IMR-90 (cell line): ENCODE results near the gene AGPS. TPM values are rescaled to one million over a fixed set of nuclear protein-coding genes. Genes with fewer than 3 reads are reported as not detected.

Experiments
- ATAC-seq: fragments of 200-7000 bp; cut with Tn5 transposase; 2 replicates; pipeline ENCODE4 v1.9.1; 2020; ENCODE audit warnings: low read depth, mild to moderate bottlenecking, moderate library complexity
- BruUV-seq: library from RNA; stranded (reverse); fragments of 400-500 nt; replicated peaks from 2 replicates; lab custom pipeline; 2021; lab: Mats Ljungman, UMichigan
- CTCF ChIA-PET: fragments of 300-600 bp; formaldehyde crosslinking; extraction: SDS; loops from one replicate; lab custom pipeline; 2021; ENCODE audit warnings: antibody characterized with exemption; lab: Yijun Ruan, JAX
- POLR2A ChIA-PET: fragments of 300-600 bp; sonication (Branson Sonifier 250); formaldehyde crosslinking; loops from one replicate; lab custom pipeline; 2022; ENCODE audit warnings: antibody characterized with exemption; ENCODE audit not compliant: unreplicated experiment; lab: Charles Lee
- DNase-seq: peaks from one replicate; pipeline ENCODE4 v3.0.0; 2013
- H2AFZ ChIP-seq: replicated peaks from 2 replicates; pipeline ENCODE3; 2013; ENCODE audit warnings: low read length, mild to moderate bottlenecking; ENCODE audit not compliant: poor library complexity
- H2AK5ac ChIP-seq: 2 replicates; pipeline ENCODE4 v1.6.1; 2013; ENCODE audit warnings: low read depth, low read length, inconsistent platforms
- H2AK9ac ChIP-seq: replicated peaks from 2 replicates; pipeline ENCODE3; 2013; ENCODE audit warnings: mild to moderate bottlenecking, low read depth, low read length, moderate library complexity; ENCODE audit not compliant: poor library complexity
- H2BK120ac ChIP-seq: 2 replicates; pipeline ENCODE4 v1.6.1; 2013; ENCODE audit warnings: low read depth, low read length, inconsistent platforms
- H2BK15ac ChIP-seq: 3 replicates; pipeline ENCODE4 v1.6.1; 2013; ENCODE audit warnings: low read depth, low read length, inconsistent platforms
- H2BK20ac ChIP-seq: 2 replicates; pipeline ENCODE4 v1.6.1; 2013; ENCODE audit warnings: low read depth, mild to moderate bottlenecking, inconsistent platforms, low read length, moderate library complexity
- H2BK5ac ChIP-seq: 2 replicates; pipeline ENCODE4 v1.6.1; 2013; ENCODE audit warnings: mild to moderate bottlenecking, low read depth, low read length, inconsistent platforms; ENCODE audit not compliant: poor library complexity, severe bottlenecking
- H3K14ac ChIP-seq: replicated peaks from 2 replicates; pipeline ENCODE4 v1.6.1; 2013; ENCODE audit warnings: low read depth, low read length, inconsistent platforms
- H3K18ac ChIP-seq: 2 replicates; pipeline ENCODE4 v1.6.1; 2013; ENCODE audit warnings: low read depth, low read length, control low read depth
- H3K23ac ChIP-seq: 2 replicates; pipeline ENCODE4 v1.6.1; 2013; ENCODE audit warnings: low read depth, low read length, inconsistent platforms
- H3K27ac ChIP-seq: 2 replicates; pipeline ENCODE4 v1.5.1; 2013; ENCODE audit warnings: mild to moderate bottlenecking, control low read depth, low read length; ENCODE audit not compliant: insufficient read depth
- H3K27me3 ChIP-seq: 2 replicates; pipeline ENCODE4 v1.6.1; 2013; ENCODE audit warnings: low read length; ENCODE audit not compliant: control insufficient read depth, insufficient read depth
- H3K36me3 ChIP-seq: 2 replicates; pipeline ENCODE4 v1.6.1; 2013; ENCODE audit warnings: low read length, mixed read lengths; ENCODE audit not compliant: control insufficient read depth, insufficient read depth
- H3K4ac ChIP-seq: 2 replicates; pipeline ENCODE4 v1.6.1; 2013; ENCODE audit warnings: low read depth, low read length, inconsistent platforms
- H3K4me1 ChIP-seq: 2 replicates; pipeline ENCODE4 v1.6.1; 2013; ENCODE audit warnings: low read length, mixed read lengths; ENCODE audit not compliant: control insufficient read depth, insufficient read depth
- H3K4me2 ChIP-seq: 2 replicates; pipeline ENCODE4 v1.6.1; 2013; ENCODE audit warnings: low read depth, mild to moderate bottlenecking, control low read depth, low read length, moderate library complexity
- H3K4me3 ChIP-seq: 2 replicates; pipeline ENCODE4 v1.5.1; 2013; ENCODE audit warnings: low read depth, mild to moderate bottlenecking, control low read depth, low read length, moderate library complexity; ENCODE audit not compliant: insufficient read depth
- H3K56ac ChIP-seq: 2 replicates; pipeline ENCODE4 v1.6.1; 2013; ENCODE audit warnings: low read length, inconsistent platforms; ENCODE audit not compliant: insufficient read depth; ENCODE audit errors: extremely low read depth
- H3K79me1 ChIP-seq, 2 experiments: 2 replicates each; pipeline ENCODE4 v1.6.1; 2013; ENCODE audit warnings: low read length in 2 of 2, inconsistent platforms in 1 of 2, low read depth in 1 of 2
- H3K9ac ChIP-seq: 2 replicates; pipeline ENCODE4 v1.6.1; 2013; ENCODE audit warnings: low read depth, low read length, control low read depth
- H3K9me1 ChIP-seq: 2 replicates; pipeline ENCODE4 v1.6.1; 2013; ENCODE audit warnings: low read length, inconsistent platforms; ENCODE audit not compliant: insufficient read depth
- H3K9me3 ChIP-seq: 2 replicates; pipeline ENCODE4 v1.6.1; 2013; ENCODE audit warnings: low read length; ENCODE audit not compliant: control insufficient read depth, insufficient read depth
- H4K20me1 ChIP-seq: 2 replicates; pipeline ENCODE4 v1.6.1; 2013; ENCODE audit warnings: low read length, inconsistent platforms; ENCODE audit not compliant: insufficient read depth
- H4K5ac ChIP-seq: 2 replicates; pipeline ENCODE4 v1.6.1; 2013; ENCODE audit warnings: mild to moderate bottlenecking, low read depth, low read length, control low read depth
- H4K8ac ChIP-seq, 2 experiments: 2 replicates each; pipeline ENCODE4 v1.6.1; 2013; ENCODE audit warnings: low read depth in 2 of 2, low read length in 2 of 2, control low read depth in 1 of 2, inconsistent platforms in 1 of 2
- H4K91ac ChIP-seq: 2 replicates; pipeline ENCODE4 v1.6.1; 2013; ENCODE audit warnings: low read depth, low read length, inconsistent platforms; ENCODE audit not compliant: insufficient read depth
- BHLHE40 ChIP-seq: fragments of 150-350 bp; IDR thresholded peaks from 2 replicates; pipeline ENCODE4 v1.6.1; 2016; ENCODE audit warnings: mild to moderate bottlenecking, low read depth, low read length
- CHD1 ChIP-seq: IDR thresholded peaks from 2 replicates; pipeline ENCODE4 v1.6.1; 2012; ENCODE audit warnings: low read depth, low read length, improper control_type of control experiment
- FOS ChIP-seq: fragments of 150-350 bp; IDR thresholded peaks from 2 replicates; pipeline ENCODE4 v1.6.1; 2016; ENCODE audit warnings: low read depth, low read length
- MAFK ChIP-seq: IDR thresholded peaks from 2 replicates; pipeline ENCODE4 v1.6.1; 2012; ENCODE audit warnings: low read depth, low read length, improper control_type of control experiment
- MAZ ChIP-seq: IDR thresholded peaks from 2 replicates; pipeline ENCODE4 v1.6.1; 2012; ENCODE audit warnings: low read depth, mild to moderate bottlenecking, low read length, improper control_type of control experiment, moderate library complexity, borderline replicate concordance
- NFE2L2 ChIP-seq: fragments of 150-350 bp; IDR thresholded peaks from 2 replicates; pipeline ENCODE4 v1.6.1; 2016; ENCODE audit warnings: low read depth, mild to moderate bottlenecking, low read length
- POLR2A ChIP-seq: IDR thresholded peaks from 2 replicates; pipeline ENCODE4 v1.6.1; 2012; ENCODE audit warnings: mild to moderate bottlenecking, low read depth, low read length
- RAD21 ChIP-seq: IDR thresholded peaks from 2 replicates; pipeline ENCODE4 v1.6.1; 2012; ENCODE audit warnings: low read length, improper control_type of control experiment
- RFX5 ChIP-seq: IDR thresholded peaks from 2 replicates; pipeline ENCODE4 v1.8.0; 2012; ENCODE audit warnings: low read depth, mild to moderate bottlenecking, low read length, moderate library complexity
- SMC3 ChIP-seq: fragments of 150-350 bp; IDR thresholded peaks from 2 replicates; pipeline ENCODE4 v1.6.1; 2016; ENCODE audit warnings: low read depth, mild to moderate bottlenecking, antibody characterized with exemption, low read length, moderate library complexity
- dilution Hi-C: fragments of 300-500 bp; cut with HindIII; formaldehyde crosslinking; loops from one replicate; pipeline ENCODE4 v1.14.3; 2018; ENCODE audit warnings: low sequenced_read_pairs; ENCODE audit not compliant: unreplicated experiment
- in situ Hi-C: fragments of 300-500 bp; cut with MboI; formaldehyde crosslinking; loops from 3 replicates; pipeline ENCODE4 v1.14.3; 2019; ENCODE audit warnings: low sequenced_read_pairs, inconsistent platforms, mixed read lengths
- intact Hi-C: fragments of 100-400 bp; cut with micrococcal nuclease; formaldehyde crosslinking; loops from 2 replicates; pipeline ENCODE4 v1.10.0; 2022
- polyA plus RNA-seq, 3 experiments: library from polyadenylated mRNA; depleted of rRNA; stranded (reverse); fragments of >200 nt; gene quantifications; 2 replicates each; pipeline ENCODE4 v1.2.3, GENCODE V29; 2012; ENCODE audit warnings: low replicate concordance in 1 of 3
- total RNA-seq: library from RNA; depleted of rRNA; stranded (reverse); fragments of >200 nt; gene quantifications from 2 replicates; pipeline ENCODE4 v1.2.3, GENCODE V29; 2012
- TF ChIP-seq, protein P1 (sequence below): fragments of 150-350 bp; IDR thresholded peaks from 2 replicates; pipeline ENCODE4 v1.6.1; 2017; ENCODE audit warnings: mild to moderate bottlenecking, antibody characterized with exemption, low read length, low read depth
- TF ChIP-seq, protein P2 (sequence below): conservative IDR thresholded peaks from 2 replicates; pipeline ENCODE4 v1.5.1; 2012; ENCODE audit warnings: mild to moderate bottlenecking, low read depth, low read length, improper control_type of control experiment

AGPS gene
- total and polyA plus RNA-seq, 2 of the 4 experiments (the other 2 are of a cell fraction): 6.6 to 18.6 TPM

DNA sequence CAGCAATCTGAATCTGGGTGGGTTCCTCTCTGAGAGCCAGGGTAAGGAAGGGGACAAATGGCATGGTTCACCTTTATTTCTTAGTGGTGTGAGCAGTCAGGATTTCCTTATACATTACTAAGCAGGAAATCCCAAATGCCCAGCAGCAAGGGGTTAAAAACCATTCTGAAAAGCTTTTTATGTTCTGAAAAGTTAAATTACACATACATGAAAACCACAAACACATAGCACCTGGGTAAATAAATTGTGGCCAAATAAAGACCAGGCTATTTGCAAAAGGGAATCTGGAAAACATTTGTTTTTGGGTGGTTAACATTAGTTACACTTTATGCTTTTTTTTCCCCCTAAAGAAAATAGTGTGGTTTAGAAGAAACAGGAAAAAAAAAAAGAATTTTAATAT, 156.1 kb downstream of the AGPS start:
- Histone ChIP-seq H2AK9ac (no peak overlapping the region), H3K4me1 (no peaks in the 10 kb centered on the region), H3K56ac (no peak overlapping the region), H3K27me3 (no peaks in the 10 kb centered on the region), H4K5ac (no peak overlapping the region), H3K4ac (no peak overlapping the region), H3K14ac (no peak overlapping the region), H3K18ac (no peak overlapping the region), H3K4me2 (no peak overlapping the region), H3K36me3 (no peaks in the 10 kb centered on the region), H3K27ac (no peak overlapping the region), H2AFZ (no peak overlapping the region), H3K9ac (no peak overlapping the region), H3K79me1 (0 out of 4 replicates have a peak, but pooled peaks cover 0 to 4% of the 10 kb centered on the region in 2 experiments), H4K8ac (no peak overlapping the region), H2BK15ac (no peak overlapping the region), H3K9me3 (no peaks in the 10 kb centered on the region), H3K9me1 (peaks cover 4% of the 10 kb centered on the region; the same call in 1 of the 2 replicates), H2AK5ac (no peak overlapping the region), H3K4me3 (no peak overlapping the region), H2BK20ac (no peak overlapping the region), H3K23ac (no peak overlapping the region), H2BK120ac (no peak overlapping the region), H4K91ac (no peak overlapping the region), H4K20me1 (no peaks in the 10 kb centered on the region), H2BK5ac (no peak overlapping the region)
- DNase-seq: no peak
- ATAC-seq: no peak
- TF ChIP-seq POLR2A: no peak
- no peak for TF ChIP-seq NFE2L2
- TF ChIP-seq, protein P1, sequence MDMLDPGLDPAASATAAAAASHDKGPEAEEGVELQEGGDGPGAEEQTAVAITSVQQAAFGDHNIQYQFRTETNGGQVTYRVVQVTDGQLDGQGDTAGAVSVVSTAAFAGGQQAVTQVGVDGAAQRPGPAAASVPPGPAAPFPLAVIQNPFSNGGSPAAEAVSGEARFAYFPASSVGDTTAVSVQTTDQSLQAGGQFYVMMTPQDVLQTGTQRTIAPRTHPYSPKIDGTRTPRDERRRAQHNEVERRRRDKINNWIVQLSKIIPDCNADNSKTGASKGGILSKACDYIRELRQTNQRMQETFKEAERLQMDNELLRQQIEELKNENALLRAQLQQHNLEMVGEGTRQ: no peak
- TF ChIP-seq RFX5: no peak
- no peak for TF ChIP-seq SMC3
- TF ChIP-seq, protein P2, sequence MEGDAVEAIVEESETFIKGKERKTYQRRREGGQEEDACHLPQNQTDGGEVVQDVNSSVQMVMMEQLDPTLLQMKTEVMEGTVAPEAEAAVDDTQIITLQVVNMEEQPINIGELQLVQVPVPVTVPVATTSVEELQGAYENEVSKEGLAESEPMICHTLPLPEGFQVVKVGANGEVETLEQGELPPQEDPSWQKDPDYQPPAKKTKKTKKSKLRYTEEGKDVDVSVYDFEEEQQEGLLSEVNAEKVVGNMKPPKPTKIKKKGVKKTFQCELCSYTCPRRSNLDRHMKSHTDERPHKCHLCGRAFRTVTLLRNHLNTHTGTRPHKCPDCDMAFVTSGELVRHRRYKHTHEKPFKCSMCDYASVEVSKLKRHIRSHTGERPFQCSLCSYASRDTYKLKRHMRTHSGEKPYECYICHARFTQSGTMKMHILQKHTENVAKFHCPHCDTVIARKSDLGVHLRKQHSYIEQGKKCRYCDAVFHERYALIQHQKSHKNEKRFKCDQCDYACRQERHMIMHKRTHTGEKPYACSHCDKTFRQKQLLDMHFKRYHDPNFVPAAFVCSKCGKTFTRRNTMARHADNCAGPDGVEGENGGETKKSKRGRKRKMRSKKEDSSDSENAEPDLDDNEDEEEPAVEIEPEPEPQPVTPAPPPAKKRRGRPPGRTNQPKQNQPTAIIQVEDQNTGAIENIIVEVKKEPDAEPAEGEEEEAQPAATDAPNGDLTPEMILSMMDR: no peak
- TF ChIP-seq FOS: no peak
- TF ChIP-seq BHLHE40: no peak
- TF ChIP-seq MAFK: no peak
- no peak for TF ChIP-seq CHD1
- no peak for TF ChIP-seq RAD21
- TF ChIP-seq MAZ: no peak
- ChIA-PET CTCF (interaction anchor here (0.7 kb wide), 1 partner anchor 283 kb away, joined by 4 read pairs; no protein-coding TSS in a partner anchor), POLR2A (no interaction called here)
- dilution Hi-C loops: no loop called here
- in situ Hi-C loops: no loop called here
- BruUV-seq: no TSS peak
- intact Hi-C loops: no loop called here
